Hippocampal formation (tissue), 2 donors: ENCODE data around the gene GNAT1.

Experiments
- DNase-seq, 2 donors: peaks; one replicate each; lab custom pipeline; 2025; lab: John Stamatoyannopoulos, UW

The GNAT1 gene

DNA sequence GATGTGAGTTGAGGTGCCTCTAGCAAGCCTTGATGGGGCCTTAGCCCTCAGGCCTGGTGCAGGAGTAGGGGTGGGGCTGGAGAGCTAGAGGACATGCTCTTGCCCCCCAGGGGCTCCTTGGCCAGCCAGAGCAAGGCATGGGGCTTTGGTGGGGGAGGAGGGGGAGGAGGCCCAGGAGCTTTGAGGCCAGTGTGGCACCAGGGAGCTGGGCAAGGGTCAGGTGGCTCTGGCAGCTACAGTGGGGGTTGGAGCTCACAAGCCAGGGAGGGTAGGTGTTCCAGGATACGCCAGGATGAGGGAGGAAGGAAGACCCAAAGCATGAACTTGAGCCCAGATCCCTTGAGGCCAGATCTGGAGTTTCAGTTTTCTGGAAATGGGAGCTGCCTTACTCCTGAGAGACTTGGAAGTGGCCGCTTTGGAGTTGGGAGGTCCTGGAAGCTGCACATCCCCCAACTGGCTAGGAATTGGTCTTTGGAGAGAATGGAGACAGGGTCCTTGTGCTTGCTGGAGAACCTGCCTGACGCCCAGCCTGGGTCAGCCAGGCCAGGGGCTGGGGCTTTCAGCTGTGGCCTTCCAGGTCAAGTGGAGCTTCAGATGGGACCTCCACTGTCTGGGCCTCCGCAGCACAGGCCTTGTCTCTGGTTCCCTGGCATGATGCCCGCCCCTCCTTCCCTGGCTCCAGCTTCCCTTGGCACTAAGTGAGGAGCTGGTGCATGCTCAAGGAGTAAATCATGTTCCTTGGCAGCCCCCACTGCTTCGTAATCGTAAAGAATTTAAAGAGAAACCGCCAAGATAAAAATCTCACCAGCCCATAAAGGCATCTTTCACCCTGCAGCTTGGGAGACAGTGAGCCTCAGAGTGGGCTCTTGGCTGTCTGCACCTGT, 27.6 kb upstream of the GNAT1 start:
- peak; percentile 11 to 14 for DNase-seq

DNA sequence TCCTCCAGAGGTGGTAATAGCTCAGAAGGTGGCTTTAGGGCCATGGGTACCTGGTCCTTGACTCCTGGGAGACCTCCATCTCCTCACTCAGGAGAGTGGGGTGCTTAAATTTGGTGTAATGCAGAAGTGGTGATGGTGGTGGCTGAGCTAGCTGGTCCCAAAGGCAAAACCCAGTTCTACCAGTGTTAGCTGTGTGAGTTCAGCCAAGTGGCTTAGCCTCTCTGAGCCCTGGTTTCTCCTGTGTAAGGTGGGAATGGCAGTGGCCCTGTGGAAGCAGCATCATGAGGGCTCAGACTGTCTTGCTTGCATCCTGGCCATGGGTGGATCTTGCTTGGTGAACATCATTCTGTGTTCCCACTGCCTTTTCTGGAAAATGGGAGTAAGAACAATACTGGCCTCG, 26.9 kb upstream of the GNAT1 start:
- DNase-seq: no peak

DNA sequence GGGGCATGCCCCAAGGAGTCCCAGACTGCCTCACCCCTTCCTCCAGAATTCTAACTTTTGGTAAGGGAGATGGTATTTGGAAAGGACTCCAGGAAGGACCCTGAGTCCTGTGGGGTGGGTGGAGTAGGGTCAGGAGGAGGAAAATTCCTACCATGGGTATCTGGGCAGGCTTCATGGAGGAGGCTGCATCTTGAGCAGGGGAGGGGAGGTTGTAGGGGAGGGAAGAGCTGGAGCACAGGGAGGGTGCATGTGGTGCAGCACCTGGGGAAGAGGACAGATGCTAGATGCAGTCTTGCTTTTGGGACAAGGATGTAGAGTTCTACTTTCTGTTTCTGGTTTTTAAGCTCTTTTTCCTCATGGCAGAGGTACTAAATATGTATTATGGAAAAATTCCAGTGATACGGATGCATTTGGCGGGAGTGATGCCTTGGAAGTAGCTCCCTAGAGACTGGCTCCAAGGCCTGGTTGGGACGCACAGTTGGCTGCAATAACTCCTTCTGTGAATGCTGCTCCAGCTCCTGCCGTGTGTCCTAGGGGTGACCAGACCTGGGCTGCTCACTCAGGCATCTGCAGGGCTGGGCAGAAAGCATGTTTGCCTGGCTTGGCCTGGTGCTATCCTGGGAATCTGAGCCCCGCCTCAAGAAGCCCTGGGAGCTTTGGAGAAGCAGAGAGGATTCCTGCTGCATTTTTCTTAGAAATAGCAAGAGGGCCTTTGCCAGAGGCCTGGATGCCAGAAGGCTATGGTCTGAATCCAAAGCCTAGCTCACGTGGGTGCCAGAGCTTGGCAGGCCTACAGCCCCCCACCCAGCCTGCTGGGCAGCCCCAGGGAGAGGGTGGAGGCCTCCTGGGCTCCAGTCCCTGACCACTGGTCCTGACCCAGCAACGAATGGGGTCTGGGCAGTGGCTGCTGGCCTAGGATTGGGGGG, 26.2 kb upstream of the GNAT1 start:
- DNase-seq: peak in 1 of 2 donors; percentile 27

DNA sequence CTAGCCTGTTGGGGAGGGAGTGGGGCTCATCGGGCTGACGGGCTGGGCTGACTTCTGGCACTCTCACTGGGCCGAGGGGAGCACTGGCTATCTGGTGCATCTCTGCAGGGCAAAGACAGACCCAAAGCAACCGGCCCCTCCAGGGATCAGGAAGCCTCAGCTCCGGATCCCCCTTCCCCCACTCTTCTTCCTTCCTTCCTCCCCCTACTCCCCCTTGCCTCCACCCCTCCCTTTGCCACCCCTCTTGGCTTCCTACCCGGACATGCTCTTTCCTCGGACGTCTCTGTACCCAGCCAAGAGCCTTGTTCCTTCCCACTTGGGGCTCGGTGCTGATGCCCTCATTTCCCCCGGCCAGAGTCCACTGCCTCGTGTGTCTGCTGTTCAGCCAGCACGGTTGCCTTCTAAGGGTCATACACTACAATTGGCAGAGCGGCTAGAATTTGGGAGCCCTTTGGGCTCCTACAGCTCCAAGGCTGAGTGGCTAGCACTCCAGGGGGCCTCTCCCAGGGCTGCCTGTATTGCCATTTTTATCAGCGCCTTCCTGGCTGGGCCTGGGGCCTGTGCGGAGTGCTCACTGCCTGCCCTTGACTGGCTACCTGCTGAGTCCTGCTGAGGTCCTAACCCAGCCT, 25.4 kb upstream of the GNAT1 start:
- DNase-seq: peak in 1 of 2 donors; percentile 8

DNA sequence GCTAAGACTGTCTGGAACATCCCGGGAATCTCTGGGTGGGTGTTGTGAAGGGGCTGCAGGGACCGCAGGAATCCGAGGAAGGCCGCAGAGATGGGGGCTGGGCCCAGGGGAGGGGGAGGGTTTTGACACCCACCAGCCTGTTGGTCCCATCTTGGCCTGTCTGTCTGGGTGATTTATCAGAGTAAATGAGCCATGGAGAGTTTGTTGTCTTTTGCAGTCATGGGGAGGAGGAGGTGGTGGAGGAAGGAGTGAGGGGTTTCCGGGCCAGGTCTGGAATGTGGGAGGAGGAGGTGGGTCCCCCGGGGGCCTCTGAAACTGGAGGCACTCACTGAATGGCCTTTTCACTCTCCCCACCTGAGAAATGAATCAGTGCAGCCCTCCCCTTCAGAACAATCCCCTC, 24.8 kb upstream of the GNAT1 start:
- DNase-seq: no peak

DNA sequence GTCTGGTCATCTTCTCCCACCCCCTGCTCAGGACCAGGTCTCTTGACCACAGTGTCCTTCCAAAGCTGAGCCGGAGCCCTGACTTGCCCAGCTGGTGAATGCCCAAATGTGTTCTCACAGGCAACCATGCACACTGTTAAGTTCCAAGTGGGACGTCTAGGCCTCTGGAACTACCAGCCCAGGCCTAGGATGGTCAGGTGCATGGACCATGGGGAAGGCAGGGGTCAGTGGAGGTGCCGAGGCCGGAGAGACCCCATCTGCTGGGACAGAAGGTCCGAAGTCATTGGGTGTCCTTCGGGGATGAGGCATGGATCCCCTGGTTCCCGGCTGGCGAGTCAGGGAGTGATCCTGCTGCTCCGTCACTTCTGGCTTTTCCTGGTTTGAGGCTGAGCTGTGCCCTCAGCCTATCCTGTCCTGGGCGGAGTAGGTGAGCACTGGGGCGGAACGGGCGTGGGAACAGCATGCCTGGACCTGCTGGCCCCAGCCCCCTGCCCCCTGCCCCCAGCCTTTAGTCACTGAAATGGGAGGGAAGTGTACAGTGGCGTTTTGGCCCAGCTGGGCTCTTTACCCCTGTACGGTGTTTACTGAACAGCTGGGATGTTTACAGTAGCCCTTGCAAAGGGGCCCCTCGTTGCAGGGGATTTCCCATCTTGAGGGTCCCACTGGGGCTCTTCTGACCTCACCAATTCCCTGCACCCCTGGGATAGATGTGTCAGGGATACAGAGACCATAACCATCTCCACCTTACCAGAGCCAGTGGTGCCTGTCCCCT, 24.2 kb upstream of the GNAT1 start:
- no peak for DNase-seq

DNA sequence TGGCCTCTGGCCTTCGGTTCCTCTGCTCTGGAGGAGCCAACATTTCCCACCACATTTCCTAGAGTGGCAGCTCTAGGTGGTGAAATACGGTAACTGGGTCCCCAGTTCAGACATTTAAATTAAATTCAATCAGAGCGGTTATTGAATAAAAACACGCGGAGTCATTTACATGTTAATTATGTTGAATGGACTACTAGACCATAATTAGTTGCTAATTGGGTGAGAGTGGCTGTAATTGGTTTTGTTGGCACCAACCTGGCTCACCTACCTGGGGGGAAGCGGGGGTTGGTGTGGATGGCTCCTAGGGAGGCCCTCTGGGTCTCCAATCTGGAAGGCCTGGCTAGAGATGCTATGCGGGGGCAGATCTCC, 23.6 kb upstream of the GNAT1 start:
- no peak for DNase-seq

DNA sequence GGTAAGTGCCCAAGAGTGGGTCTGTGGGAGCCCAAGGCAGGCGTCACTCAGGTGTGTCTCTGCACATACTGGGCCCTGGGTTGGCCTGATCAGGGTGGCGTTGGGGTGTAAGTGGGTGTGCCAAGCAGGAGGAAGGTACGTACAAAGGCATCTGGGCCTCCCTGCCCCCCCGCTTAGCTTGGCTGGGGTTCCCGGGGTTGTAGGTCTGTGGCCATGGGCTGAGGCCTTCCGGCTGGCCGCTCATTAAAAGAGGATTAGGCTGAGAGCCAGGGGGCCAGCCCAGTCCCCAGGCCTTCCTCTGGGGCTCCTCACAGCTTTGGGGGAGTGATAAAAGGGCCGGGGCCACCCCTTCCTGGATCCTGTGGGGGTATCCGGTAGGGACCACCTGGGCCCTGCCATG, 23.0 kb upstream of the GNAT1 start:
- DNase-seq: no peak

DNA sequence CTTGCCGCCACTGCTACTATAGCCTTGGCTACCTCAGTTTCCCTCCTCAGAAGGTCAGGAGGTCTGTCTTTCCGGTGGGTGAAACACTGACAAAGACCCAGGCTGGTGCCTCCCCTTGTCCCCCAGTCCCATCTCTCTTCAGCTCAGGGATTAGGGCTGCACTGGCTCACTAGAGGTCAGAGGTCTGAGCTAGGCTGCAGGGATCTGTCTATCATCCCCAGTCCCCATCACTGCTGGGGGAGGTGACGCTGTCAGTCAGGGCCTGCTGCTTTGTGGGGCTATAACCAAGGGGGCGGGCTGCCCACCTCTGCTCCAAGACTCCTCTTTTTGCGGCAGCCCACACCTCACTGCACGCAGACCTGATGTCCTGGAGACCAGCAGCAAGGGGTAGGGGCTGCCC, 22.6 kb upstream of the GNAT1 start:
- no peak for DNase-seq

DNA sequence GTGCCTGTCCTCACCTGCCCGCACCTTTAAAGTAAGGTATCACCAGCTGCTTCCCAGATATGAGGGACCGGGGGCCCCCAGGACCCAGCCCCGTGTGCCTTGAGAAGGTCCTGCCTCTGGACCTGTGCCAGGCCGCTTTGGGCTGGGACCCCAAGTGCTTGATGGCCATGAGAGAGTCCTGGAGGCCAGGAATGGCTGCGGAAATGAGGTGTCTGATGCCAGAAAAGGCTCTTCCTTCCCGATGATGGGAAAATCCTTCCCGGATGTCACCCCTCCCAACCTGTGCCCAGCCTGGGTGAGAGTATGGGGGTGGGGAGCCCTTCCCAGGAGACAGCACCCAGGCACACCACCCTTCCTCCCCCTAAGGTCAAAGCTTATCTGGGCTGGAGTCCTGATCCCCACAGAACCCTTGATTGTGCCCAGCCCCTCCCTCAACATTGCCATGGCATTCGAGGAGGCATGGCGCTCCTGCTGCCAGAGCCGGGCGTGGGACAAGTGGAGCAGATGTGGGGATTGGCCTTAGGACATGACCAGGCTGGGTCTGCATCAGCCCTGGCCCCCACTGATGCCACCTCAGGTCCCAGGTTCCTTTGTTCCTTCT, 22.1 kb upstream of the GNAT1 start:
- no peak for DNase-seq

DNA sequence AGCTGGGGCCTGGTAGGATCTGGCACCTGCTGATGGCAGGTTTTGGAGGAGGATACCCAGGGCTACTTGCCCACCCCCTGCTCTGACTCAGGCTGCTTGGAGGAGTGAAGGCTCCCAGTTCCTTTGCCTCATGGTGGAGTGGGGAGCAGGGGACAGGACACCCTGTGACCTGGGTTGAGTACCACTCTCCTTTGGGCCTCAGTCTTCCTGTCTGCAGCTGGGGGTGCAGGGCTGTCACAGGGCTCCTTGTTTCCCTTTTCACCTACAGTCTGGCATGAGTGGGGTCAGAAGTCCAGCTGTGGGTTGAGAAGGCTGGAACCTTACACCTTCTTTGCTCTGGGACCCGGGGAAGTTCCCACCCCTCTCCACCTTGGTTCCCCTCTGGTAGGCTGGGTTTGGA, 21.6 kb upstream of the GNAT1 start:
- DNase-seq: no peak

DNA sequence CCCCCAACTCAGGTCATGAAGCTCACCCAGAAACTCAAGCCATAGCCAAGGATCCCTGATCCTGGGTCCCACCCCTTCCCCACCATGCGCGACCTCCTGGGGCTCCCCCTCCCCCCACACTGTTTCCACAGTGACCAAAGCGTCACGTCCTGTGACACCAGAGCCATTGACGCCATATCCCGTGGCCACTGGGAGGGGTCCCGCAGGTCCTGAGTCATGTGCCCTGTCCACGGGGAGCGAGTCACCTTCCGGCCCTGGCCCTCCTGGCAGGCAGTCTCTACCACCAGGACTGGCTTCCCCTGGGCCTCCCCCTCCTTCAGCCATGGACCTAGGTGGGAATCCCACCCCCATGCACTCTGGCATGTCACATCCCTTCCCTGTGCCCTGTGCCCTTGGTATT, 20.7 kb upstream of the GNAT1 start:
- DNase-seq: no peak

DNA sequence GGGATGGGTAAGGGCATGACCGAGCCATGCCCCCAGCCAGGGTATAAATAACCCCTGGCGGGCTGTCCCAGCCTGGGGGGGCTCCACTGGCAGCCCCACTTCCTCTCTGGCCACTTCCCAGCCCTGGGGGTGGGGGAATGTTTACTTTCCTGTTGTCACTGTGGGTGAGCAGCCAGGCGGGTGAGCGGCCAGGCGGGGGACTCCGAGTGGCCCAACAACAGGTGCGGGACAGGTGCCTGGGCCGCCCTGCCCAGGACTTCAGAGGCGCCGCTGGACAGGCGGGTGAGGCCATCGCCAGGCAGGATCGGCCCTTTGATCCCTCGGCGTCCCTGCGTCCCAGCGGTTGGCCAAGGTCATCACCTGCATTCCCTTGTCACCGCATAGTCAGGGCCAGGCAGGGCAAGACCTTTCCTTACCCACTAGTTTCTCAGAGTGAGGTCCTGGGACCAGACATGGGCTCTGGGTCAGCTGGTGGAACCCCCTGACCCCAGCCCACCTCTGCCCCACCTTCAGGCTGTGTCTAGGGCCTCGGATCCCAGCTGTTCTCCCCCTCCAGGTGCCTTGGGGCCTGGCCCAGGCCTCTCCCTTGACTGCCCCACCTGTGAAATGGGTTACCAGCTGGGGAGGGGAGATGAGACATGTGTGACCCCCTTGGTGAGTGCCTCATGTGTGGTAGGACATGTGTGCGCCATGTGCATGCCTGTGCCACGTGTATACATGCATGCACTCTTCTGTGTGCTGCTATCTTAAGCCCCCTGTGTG, 19.7 kb upstream of the GNAT1 start:
- no peak for DNase-seq

DNA sequence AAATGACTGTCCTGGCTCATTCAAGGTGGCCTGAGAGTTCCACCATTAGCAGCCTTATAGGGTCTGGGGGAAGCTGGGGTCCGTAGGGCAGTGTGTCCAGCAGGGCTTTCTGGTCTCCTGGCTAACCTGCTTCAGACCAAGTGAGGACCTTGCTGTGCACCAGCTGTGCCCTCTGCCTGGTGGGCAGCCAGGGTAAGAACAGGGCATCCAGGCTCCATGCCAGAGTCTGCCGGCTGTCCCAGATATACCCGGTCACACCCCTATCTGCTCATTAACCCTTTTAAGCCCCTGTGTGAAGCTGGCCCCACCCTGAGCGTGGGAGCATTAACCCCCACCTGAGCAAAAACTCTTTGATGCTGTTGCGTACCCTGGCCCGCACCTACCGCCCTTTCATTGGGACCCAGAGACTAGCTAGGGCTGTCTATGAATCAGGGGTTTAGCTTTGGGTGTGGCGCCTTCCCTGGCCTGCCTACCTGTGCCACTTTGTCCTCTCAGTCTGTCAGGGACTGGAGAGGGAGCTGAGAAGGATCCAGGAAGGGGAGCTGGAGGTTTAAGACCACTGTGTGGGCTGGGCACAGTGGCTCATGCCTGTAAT, 18.7 kb upstream of the GNAT1 start:
- no peak for DNase-seq

DNA sequence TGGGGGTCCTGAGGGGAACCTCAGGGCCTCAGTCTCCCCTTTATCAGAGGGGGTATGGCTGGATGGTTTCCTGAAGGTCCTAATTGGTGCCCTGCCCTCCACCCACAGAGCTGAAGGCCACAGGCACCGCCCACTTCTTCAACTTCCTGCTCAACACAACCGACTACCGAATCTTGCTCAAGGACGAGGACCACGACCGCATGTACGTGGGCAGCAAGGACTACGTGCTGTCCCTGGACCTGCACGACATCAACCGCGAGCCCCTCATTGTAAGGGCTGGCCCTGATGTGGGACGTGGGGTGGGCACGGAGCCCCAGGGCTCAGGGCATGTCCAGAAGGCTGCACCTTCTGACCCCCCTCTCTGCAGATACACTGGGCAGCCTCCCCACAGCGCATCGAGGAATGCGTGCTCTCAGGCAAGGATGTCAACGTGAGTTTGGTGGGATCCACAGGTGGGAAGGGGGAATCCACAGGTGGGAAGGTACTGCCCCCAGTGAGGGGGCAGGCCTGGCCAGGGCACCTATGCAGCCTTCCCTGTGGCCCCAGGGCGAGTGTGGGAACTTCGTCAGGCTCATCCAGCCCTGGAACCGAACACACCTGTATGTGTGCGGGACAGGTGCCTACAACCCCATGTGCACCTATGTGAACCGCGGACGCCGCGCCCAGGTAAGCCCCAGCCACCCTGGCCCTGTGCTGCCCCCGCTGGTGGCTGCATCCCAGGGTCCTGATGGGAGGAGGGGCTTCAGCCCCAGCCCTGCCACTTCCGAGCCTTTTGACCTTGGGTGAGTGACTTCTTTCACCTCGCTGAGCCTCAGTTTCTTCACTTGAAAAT, 17.5 kb upstream of the GNAT1 start:
- no peak for DNase-seq

DNA sequence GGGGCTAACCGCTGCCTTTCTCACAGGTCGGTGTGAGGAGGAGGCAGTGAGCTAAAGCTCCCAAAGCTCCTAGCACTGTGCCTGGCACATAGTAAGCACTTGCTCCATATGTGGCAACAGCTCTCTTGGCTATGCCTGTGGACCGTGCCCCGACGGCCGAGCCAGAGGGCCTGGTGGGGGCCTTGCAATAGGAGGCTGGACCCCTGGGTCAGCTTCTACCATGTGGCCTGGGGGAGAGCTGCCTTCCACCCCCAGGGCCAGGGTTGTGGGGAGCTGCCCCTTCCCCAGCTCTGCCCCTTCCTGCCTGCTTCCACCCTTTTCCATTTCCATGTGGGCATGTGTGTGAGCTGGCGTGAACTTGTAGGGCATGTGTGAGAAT, 16.9 kb upstream of the GNAT1 start:
- no peak for DNase-seq

DNA sequence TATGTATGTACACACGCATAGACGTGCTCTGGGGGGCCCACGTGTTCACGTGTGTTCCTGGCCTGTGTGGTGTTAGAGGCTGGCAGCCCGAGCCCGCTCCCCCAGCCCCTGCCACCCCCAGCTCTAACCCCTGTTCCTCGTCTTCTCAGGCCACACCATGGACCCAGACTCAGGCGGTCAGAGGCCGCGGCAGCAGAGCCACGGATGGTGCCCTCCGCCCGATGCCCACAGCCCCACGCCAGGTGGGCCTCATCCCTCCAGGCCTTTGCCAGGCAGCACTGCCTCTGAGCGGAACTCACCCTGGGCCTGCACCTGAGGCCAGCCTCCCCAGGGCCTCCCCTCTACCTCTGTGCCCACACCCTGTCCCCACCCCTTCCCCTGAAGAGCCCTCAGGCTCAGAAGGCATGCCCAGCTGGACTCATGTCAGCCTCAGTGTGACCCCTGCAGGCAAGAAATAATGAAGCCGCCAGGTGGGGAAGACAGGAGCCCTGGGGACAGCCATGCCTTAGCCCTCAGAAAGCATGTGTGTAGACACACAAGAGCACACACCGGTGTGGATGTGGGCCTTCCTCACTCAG, 16.4 kb upstream of the GNAT1 start:
- no peak for DNase-seq

DNA sequence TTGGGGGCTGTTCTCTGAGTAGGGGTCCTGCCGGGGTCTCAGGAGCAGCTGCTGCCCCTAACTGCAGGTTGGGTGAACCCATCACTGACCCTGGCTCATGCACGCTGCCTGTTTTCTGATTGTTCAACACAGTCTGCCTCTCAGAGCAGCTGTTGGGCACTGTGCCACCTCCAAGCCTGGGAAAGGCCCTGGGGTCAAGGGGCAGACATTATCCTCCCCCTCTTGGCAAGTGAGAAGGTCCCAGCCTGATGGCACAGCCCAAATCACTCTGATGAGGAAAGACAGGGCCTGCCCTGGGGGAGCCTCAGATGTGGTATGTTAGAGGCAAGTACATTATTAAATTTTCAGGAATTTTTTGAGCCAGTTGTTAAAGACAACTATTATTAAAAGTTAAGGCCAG, 14.1 kb upstream of the GNAT1 start:
- DNase-seq: no peak

DNA sequence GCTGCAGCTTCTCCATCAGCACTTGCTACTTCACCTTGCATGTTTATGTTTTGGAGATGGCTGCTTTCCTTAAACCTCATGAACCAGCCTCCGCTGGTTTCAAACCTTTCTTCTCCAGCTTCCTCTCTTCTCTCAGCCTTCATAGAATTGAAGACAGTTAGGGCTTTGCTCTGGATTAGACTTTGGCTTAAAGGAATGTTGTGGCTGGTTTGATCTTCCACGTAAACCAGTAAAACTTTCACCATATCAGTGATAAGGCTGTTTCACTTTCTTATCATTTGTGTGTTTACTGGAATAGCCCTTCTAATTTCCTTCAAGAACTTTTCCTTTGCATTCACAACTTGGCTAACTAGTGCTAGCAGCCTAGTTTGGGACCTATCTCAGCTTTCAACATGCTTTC, 11.7 kb upstream of the GNAT1 start:
- no peak for DNase-seq
